ENCODE measurements around the gene ANKLE1.

ANKLE1 gene

DNA sequence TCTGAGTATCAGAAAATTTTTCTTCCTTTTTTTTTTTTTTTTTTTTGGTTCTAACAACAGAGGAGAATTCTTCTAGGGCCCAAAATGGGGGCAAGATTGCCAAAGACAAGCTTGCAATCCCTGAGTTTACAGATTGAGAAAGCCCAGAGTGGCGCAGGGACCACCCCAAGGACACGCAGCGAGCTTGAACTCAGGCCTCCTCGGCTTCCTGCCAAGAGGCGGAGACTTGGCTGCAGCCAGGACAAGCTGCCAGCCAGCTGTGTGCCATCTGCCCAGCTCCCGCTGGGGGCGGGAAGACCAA is 23.5 kb downstream of the ANKLE1 start (continued):
- TF ChIP-seq, protein P1, sequence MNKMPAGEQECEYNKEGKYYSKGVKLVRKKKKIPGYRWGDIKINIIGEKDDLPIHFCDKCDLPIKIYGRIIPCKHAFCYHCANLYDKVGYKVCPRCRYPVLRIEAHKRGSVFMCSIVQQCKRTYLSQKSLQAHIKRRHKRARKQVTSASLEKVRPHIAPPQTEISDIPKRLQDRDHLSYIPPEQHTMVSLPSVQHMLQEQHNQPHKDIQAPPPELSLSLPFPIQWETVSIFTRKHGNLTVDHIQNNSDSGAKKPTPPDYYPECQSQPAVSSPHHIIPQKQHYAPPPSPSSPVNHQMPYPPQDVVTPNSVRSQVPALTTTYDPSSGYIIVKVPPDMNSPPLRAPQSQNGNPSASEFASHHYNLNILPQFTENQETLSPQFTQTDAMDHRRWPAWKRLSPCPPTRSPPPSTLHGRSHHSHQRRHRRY (tag by site-specific recombination; IDR thresholded peaks at IDR 0.05), result no peak
- TF ChIP-seq ZNF510 (tag by site-specific recombination; IDR thresholded peaks at IDR 0.05; ENCODE audit: insufficient replicate concordance), result no peak
- no peak for TF ChIP-seq ZBTB21 (tag by site-specific recombination; IDR thresholded peaks at IDR 0.05)
- TF ChIP-seq GLIS1 (tag by site-specific recombination; IDR thresholded peaks at IDR 0.05), result no peak
- TF ChIP-seq ZNF776 (tag by site-specific recombination; IDR thresholded peaks at IDR 0.05; ENCODE audit: borderline replicate concordance), result no peak
- no peak for TF ChIP-seq ZNF155 (tag by site-specific recombination; IDR thresholded peaks at IDR 0.05)
- TF ChIP-seq IKZF3 (tag by site-specific recombination; IDR thresholded peaks at IDR 0.05), result peak; percentile 91
- no peak for TF ChIP-seq ZNF792 (tag by site-specific recombination; IDR thresholded peaks at IDR 0.05)
- TF ChIP-seq, protein P2, sequence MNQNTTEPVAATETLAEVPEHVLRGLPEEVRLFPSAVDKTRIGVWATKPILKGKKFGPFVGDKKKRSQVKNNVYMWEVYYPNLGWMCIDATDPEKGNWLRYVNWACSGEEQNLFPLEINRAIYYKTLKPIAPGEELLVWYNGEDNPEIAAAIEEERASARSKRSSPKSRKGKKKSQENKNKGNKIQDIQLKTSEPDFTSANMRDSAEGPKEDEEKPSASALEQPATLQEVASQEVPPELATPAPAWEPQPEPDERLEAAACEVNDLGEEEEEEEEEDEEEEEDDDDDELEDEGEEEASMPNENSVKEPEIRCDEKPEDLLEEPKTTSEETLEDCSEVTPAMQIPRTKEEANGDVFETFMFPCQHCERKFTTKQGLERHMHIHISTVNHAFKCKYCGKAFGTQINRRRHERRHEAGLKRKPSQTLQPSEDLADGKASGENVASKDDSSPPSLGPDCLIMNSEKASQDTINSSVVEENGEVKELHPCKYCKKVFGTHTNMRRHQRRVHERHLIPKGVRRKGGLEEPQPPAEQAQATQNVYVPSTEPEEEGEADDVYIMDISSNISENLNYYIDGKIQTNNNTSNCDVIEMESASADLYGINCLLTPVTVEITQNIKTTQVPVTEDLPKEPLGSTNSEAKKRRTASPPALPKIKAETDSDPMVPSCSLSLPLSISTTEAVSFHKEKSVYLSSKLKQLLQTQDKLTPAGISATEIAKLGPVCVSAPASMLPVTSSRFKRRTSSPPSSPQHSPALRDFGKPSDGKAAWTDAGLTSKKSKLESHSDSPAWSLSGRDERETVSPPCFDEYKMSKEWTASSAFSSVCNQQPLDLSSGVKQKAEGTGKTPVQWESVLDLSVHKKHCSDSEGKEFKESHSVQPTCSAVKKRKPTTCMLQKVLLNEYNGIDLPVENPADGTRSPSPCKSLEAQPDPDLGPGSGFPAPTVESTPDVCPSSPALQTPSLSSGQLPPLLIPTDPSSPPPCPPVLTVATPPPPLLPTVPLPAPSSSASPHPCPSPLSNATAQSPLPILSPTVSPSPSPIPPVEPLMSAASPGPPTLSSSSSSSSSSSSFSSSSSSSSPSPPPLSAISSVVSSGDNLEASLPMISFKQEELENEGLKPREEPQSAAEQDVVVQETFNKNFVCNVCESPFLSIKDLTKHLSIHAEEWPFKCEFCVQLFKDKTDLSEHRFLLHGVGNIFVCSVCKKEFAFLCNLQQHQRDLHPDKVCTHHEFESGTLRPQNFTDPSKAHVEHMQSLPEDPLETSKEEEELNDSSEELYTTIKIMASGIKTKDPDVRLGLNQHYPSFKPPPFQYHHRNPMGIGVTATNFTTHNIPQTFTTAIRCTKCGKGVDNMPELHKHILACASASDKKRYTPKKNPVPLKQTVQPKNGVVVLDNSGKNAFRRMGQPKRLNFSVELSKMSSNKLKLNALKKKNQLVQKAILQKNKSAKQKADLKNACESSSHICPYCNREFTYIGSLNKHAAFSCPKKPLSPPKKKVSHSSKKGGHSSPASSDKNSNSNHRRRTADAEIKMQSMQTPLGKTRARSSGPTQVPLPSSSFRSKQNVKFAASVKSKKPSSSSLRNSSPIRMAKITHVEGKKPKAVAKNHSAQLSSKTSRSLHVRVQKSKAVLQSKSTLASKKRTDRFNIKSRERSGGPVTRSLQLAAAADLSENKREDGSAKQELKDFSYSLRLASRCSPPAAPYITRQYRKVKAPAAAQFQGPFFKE (tag by site-specific recombination; IDR thresholded peaks at IDR 0.05; ENCODE audit: borderline replicate concordance), result no peak
- no peak for TF ChIP-seq YY1 (tag by site-specific recombination; IDR thresholded peaks at IDR 0.05)
- TF ChIP-seq ZNF214 (tag by site-specific recombination; IDR thresholded peaks at IDR 0.05; ENCODE audit: borderline replicate concordance), result no peak
- TF ChIP-seq, protein P3, sequence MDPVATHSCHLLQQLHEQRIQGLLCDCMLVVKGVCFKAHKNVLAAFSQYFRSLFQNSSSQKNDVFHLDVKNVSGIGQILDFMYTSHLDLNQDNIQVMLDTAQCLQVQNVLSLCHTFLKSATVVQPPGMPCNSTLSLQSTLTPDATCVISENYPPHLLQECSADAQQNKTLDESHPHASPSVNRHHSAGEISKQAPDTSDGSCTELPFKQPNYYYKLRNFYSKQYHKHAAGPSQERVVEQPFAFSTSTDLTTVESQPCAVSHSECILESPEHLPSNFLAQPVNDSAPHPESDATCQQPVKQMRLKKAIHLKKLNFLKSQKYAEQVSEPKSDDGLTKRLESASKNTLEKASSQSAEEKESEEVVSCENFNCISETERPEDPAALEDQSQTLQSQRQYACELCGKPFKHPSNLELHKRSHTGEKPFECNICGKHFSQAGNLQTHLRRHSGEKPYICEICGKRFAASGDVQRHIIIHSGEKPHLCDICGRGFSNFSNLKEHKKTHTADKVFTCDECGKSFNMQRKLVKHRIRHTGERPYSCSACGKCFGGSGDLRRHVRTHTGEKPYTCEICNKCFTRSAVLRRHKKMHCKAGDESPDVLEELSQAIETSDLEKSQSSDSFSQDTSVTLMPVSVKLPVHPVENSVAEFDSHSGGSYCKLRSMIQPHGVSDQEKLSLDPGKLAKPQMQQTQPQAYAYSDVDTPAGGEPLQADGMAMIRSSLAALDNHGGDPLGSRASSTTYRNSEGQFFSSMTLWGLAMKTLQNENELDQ (tag by site-specific recombination; IDR thresholded peaks at IDR 0.05; ENCODE audit: low read depth), result no peak
- TF ChIP-seq, protein P4, sequence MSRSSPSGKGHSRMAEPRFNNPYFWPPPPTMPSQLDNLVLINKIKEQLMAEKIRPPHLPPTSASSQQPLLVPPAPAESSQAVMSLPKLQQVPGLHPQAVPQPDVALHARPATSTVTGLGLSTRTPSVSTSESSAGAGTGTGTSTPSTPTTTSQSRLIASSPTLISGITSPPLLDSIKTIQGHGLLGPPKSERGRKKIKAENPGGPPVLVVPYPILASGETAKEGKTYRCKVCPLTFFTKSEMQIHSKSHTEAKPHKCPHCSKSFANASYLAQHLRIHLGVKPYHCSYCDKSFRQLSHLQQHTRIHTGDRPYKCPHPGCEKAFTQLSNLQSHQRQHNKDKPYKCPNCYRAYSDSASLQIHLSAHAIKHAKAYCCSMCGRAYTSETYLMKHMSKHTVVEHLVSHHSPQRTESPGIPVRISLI (tag by site-specific recombination; IDR thresholded peaks at IDR 0.05), result no peak
- no peak for TF ChIP-seq GLI2 (tag by site-specific recombination; IDR thresholded peaks at IDR 0.05; ENCODE audit: borderline replicate concordance, low read depth)
- TF ChIP-seq SP7 (tag by site-specific recombination; IDR thresholded peaks at IDR 0.05), result 0 out of 2 replicates have a peak, but pooled peaks have one; percentile 70
- TF ChIP-seq ZNF2 (tag by site-specific recombination; IDR thresholded peaks at IDR 0.05), result no peak; the same call in 1 of the 2 replicates
- TF ChIP-seq ZNF571 (tag by site-specific recombination; IDR thresholded peaks at IDR 0.05), result no peak
- TF ChIP-seq, protein P5, sequence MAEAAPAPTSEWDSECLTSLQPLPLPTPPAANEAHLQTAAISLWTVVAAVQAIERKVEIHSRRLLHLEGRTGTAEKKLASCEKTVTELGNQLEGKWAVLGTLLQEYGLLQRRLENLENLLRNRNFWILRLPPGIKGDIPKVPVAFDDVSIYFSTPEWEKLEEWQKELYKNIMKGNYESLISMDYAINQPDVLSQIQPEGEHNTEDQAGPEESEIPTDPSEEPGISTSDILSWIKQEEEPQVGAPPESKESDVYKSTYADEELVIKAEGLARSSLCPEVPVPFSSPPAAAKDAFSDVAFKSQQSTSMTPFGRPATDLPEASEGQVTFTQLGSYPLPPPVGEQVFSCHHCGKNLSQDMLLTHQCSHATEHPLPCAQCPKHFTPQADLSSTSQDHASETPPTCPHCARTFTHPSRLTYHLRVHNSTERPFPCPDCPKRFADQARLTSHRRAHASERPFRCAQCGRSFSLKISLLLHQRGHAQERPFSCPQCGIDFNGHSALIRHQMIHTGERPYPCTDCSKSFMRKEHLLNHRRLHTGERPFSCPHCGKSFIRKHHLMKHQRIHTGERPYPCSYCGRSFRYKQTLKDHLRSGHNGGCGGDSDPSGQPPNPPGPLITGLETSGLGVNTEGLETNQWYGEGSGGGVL (tag by site-specific recombination; IDR thresholded peaks at IDR 0.05), result no peak
- TF ChIP-seq MEIS1 (CRISPR knock-in tag; IDR thresholded peaks at IDR 0.05; ENCODE audit: borderline replicate concordance), result no peak
- TF ChIP-seq, protein P6, sequence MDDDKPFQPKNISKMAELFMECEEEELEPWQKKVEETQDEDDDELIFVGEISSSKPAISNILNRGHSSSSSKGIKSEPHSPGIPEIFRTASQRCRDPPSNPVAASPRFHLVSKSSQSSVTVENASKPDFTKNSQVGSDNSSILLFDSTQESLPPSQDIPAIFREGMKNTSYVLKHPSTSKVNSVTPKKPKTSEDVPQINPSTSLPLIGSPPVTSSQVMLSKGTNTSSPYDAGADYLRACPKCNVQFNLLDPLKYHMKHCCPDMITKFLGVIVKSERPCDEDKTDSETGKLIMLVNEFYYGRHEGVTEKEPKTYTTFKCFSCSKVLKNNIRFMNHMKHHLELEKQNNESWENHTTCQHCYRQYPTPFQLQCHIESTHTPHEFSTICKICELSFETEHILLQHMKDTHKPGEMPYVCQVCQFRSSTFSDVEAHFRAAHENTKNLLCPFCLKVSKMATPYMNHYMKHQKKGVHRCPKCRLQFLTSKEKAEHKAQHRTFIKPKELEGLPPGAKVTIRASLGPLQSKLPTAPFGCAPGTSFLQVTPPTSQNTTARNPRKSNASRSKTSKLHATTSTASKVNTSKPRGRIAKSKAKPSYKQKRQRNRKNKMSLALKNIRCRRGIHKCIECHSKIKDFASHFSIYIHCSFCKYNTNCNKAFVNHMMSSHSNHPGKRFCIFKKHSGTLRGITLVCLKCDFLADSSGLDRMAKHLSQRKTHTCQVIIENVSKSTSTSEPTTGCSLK (tag by site-specific recombination; IDR thresholded peaks at IDR 0.05), result no peak
- TF ChIP-seq ZNF121 (tag by site-specific recombination; IDR thresholded peaks at IDR 0.05), result no peak
- TF ChIP-seq ZNF624 (tag by site-specific recombination; IDR thresholded peaks at IDR 0.05), result no peak
- TF ChIP-seq TCF7L2 (IDR thresholded peaks at IDR 0.05; ENCODE audit: borderline replicate concordance, low read depth, low read length), result no peak
- no peak; the same call in 1 of the 2 replicates for TF ChIP-seq TRIM28 (IDR thresholded peaks at IDR 0.05; ENCODE audit: borderline replicate concordance, low read length)
- TF ChIP-seq ZNF223 (tag by site-specific recombination; IDR thresholded peaks at IDR 0.05), result no peak
- TF ChIP-seq ZNF394 (tag by site-specific recombination; IDR thresholded peaks at IDR 0.05; ENCODE audit: borderline replicate concordance), result 0 out of 2 replicates have a peak, but pooled peaks have one; percentile 15
- TF ChIP-seq ZNF248 (tag by site-specific recombination; IDR thresholded peaks at IDR 0.05), result no peak

Measured in HEK293 (cell line).